HEK293 (cell line): ENCODE measurements around the gene CDC25C.
A peak's percentile ranks its signal among the peaks of the same experiment; 100 is the strongest.

Source experiments
- GLIS1 ChIP-seq: fragments of 450-650 bp; formaldehyde crosslinking; IDR thresholded peaks from 2 replicates; pipeline ENCODE4 v1.5.1; 2016; ENCODE audit warnings: missing biosample characterization, missing genetic modification characterization
- IKZF3 ChIP-seq: fragments of 450-650 bp; IDR thresholded peaks from 2 replicates; pipeline ENCODE4 v1.5.0; 2018; ENCODE audit warnings: missing biosample characterization, mild to moderate bottlenecking, missing genetic modification characterization, moderate library complexity
- OSR2 ChIP-seq: fragments of 450-650 bp; formaldehyde crosslinking; IDR thresholded peaks from 2 replicates; pipeline ENCODE4 v1.5.1; 2016; ENCODE audit warnings: missing biosample characterization, missing genetic modification characterization
- SP7 ChIP-seq: fragments of 450-650 bp; formaldehyde crosslinking; IDR thresholded peaks from 2 replicates; pipeline ENCODE4 v1.5.1; 2016; ENCODE audit warnings: missing biosample characterization, missing genetic modification characterization
- WT1 ChIP-seq: fragments of 450-650 bp; formaldehyde crosslinking; IDR thresholded peaks from 2 replicates; pipeline ENCODE4 v1.5.1; 2016; ENCODE audit warnings: missing biosample characterization, missing genetic modification characterization
- ZBTB11 ChIP-seq: fragments of 450-650 bp; formaldehyde crosslinking; conservative IDR thresholded peaks from 2 replicates; pipeline ENCODE4 v1.5.1; 2016; ENCODE audit warnings: low read depth, missing biosample characterization, missing genetic modification characterization
- ZBTB26 ChIP-seq: fragments of 450-650 bp; formaldehyde crosslinking; optimal IDR thresholded peaks from 2 replicates; pipeline ENCODE3; 2016; ENCODE audit warnings: missing biosample characterization, mild to moderate bottlenecking, missing genetic modification characterization
- ZNF140 ChIP-seq: fragments of 450-650 bp; formaldehyde crosslinking; IDR thresholded peaks from 2 replicates; pipeline ENCODE4 v1.5.1; 2016; ENCODE audit warnings: missing biosample characterization, missing genetic modification characterization
- ZNF23 ChIP-seq: fragments of 450-650 bp; formaldehyde crosslinking; IDR thresholded peaks from 2 replicates; pipeline ENCODE4 v1.5.1; 2016; ENCODE audit warnings: missing biosample characterization, missing genetic modification characterization, borderline replicate concordance
- ZNF280D ChIP-seq: fragments of 450-650 bp; formaldehyde crosslinking; IDR thresholded peaks from 2 replicates; pipeline ENCODE4 v1.5.1; 2016; ENCODE audit warnings: missing biosample characterization, missing genetic modification characterization
- ZNF423 ChIP-seq: fragments of 450-650 bp; formaldehyde crosslinking; IDR thresholded peaks from 2 replicates; pipeline ENCODE4 v1.5.1; 2016; ENCODE audit warnings: missing biosample characterization, missing genetic modification characterization
- ZNF449 ChIP-seq: fragments of 450-650 bp; formaldehyde crosslinking; IDR thresholded peaks from 2 replicates; pipeline ENCODE4 v1.5.1; 2017; ENCODE audit warnings: missing biosample characterization, mild to moderate bottlenecking, missing genetic modification characterization, moderate library complexity
- ZNF514 ChIP-seq: fragments of 450-650 bp; formaldehyde crosslinking; IDR thresholded peaks from 2 replicates; pipeline ENCODE4 v1.5.1; 2016; ENCODE audit warnings: missing biosample characterization, missing genetic modification characterization
- ZNF518A ChIP-seq: fragments of 450-650 bp; formaldehyde crosslinking; conservative IDR thresholded peaks from 2 replicates; pipeline ENCODE4 v1.5.1; 2016; ENCODE audit warnings: low read depth, missing biosample characterization, missing genetic modification characterization
- ZNF558 ChIP-seq: fragments of 450-650 bp; formaldehyde crosslinking; IDR thresholded peaks from 2 replicates; pipeline ENCODE4 v1.5.1; 2016; ENCODE audit warnings: missing biosample characterization, missing genetic modification characterization
- ZNF560 ChIP-seq: fragments of 450-650 bp; formaldehyde crosslinking; IDR thresholded peaks from 2 replicates; pipeline ENCODE4 v1.5.1; 2017; ENCODE audit warnings: missing biosample characterization, missing genetic modification characterization, borderline replicate concordance
- ZNF623 ChIP-seq: fragments of 450-650 bp; formaldehyde crosslinking; IDR thresholded peaks from 2 replicates; pipeline ENCODE4 v1.5.1; 2016; ENCODE audit warnings: missing biosample characterization, missing genetic modification characterization
- ZNF629 ChIP-seq: fragments of 450-650 bp; formaldehyde crosslinking; IDR thresholded peaks from 2 replicates; pipeline ENCODE4 v1.5.1; 2017; ENCODE audit warnings: missing biosample characterization, missing genetic modification characterization
- ZNF776 ChIP-seq: fragments of 450-650 bp; formaldehyde crosslinking; IDR thresholded peaks from 2 replicates; pipeline ENCODE4 v1.5.0; 2017; ENCODE audit warnings: missing biosample characterization, missing genetic modification characterization, borderline replicate concordance
- ZNF785 ChIP-seq: fragments of 450-650 bp; formaldehyde crosslinking; IDR thresholded peaks from 2 replicates; pipeline ENCODE4 v1.5.1; 2016; ENCODE audit warnings: missing biosample characterization, missing genetic modification characterization
- ZNF837 ChIP-seq: fragments of 450-650 bp; formaldehyde crosslinking; IDR thresholded peaks from 2 replicates; pipeline ENCODE4 v1.5.1; 2016; ENCODE audit warnings: missing biosample characterization, missing genetic modification characterization
- ZNF843 ChIP-seq: fragments of 450-650 bp; formaldehyde crosslinking; IDR thresholded peaks from 2 replicates; pipeline ENCODE4 v1.5.1; 2016; ENCODE audit warnings: missing biosample characterization, missing genetic modification characterization
- ZSCAN18 ChIP-seq: fragments of 450-650 bp; formaldehyde crosslinking; IDR thresholded peaks from 2 replicates; pipeline ENCODE4 v1.5.1; 2016; ENCODE audit warnings: missing biosample characterization, missing genetic modification characterization

The CDC25C gene

GRCh38 chr5:138352722-138353559 lies 21.3 kb upstream of the CDC25C start (continued):
- TF ChIP-seq ZNF558 (tag by site-specific recombination) (no peak), IKZF3 (tag by site-specific recombination) (peak; percentile 43; the same call in 1 of the 2 replicates), ZBTB26 (peak; percentile 49), ZNF837 (tag by site-specific recombination) (no peak), ZNF140 (tag by site-specific recombination) (no peak), ZNF623 (no peak), ZSCAN18 (tag by site-specific recombination) (no peak), ZNF280D (no peak), ZNF449 (tag by site-specific recombination) (no peak; the same call in 1 of the 2 replicates), ZNF629 (tag by site-specific recombination) (0 out of 2 replicates have a peak, but pooled peaks have one; percentile 13), ZBTB11 (tag by site-specific recombination) (peak; percentile 41; the same call in 1 of the 2 replicates), GLIS1 (tag by site-specific recombination) (peak; percentile 34), ZNF785 (tag by site-specific recombination) (no peak), ZNF776 (tag by site-specific recombination) (no peak), WT1 (tag by site-specific recombination) (no peak), OSR2 (tag by site-specific recombination) (no peak), ZNF514 (tag by site-specific recombination) (no peak), SP7 (tag by site-specific recombination) (peak; percentile 37; the same call in 1 of the 2 replicates), ZNF560 (tag by site-specific recombination) (no peak), ZNF843 (tag by site-specific recombination) (0 out of 2 replicates have a peak, but pooled peaks have one; percentile 15), ZNF23 (tag by site-specific recombination) (no peak), ZNF518A (tag by site-specific recombination) (no peak), ZNF423 (tag by site-specific recombination) (peak; percentile 65)
